CD1c-positive myeloid dendritic cell (primary cell): ENCODE data around the gene CA6.
"Not testable (repeated sequence)": the region's sequence is repeated elsewhere in the genome, so short reads cannot be mapped to it uniquely, and the experiment has no call there.

Experiments
- DNase-seq: peaks from one replicate; pipeline ENCODE4 v3.0.0-alpha.2; 2016; ENCODE audit errors: extremely low spot score

Gene CA6

GRCh38 chr1:8945568-8945967 lies at the start of gene CA6:
CA6 (plus strand) TSS chr1:8945868; CDS start chr1:8945887, 19 bp downstream.
- no peak for DNase-seq

- not testable (repeated sequence) for DNase-seq
Measured at GRCh38 chr1:8896775-8897174, 48.9 kb upstream of the CA6 start.

GRCh38 chr1:8897505-8897904 lies 48.2 kb upstream of the CA6 start:
- not testable (repeated sequence) for DNase-seq

GRCh38 chr1:8898418-8898817 lies 47.2 kb upstream of the CA6 start:
- not testable (repeated sequence) for DNase-seq

GRCh38 chr1:8899046-8899445 lies 46.6 kb upstream of the CA6 start:
- DNase-seq, result no peak

GRCh38 chr1:8900684-8901083 lies 45.0 kb upstream of the CA6 start:
- not testable (repeated sequence) for DNase-seq

GRCh38 chr1:8902765-8903164 lies 42.9 kb upstream of the CA6 start:
- no peak for DNase-seq

- no peak for DNase-seq
Measured at GRCh38 chr1:8903410-8903809, 42.3 kb upstream of the CA6 start.

- DNase-seq, result no peak
Measured at GRCh38 chr1:8903908-8904650, 41.6 kb upstream of the CA6 start.

- no peak for DNase-seq
Measured at GRCh38 chr1:8905582-8906191, 40.0 kb upstream of the CA6 start.

GRCh38 chr1:8908388-8909151 lies 37.1 kb upstream of the CA6 start:
- no peak for DNase-seq

- DNase-seq, result no peak
Measured at GRCh38 chr1:8910331-8910730, 35.3 kb upstream of the CA6 start.

- no peak for DNase-seq
Measured at GRCh38 chr1:8910914-8911313, 34.8 kb upstream of the CA6 start.

GRCh38 chr1:8911416-8912309 lies 34.0 kb upstream of the CA6 start:
- DNase-seq, result no peak

GRCh38 chr1:8913457-8913856 lies 32.2 kb upstream of the CA6 start:
- DNase-seq, result no peak

- DNase-seq, result no peak
Measured at GRCh38 chr1:8914466-8914865, 31.2 kb upstream of the CA6 start.

GRCh38 chr1:8915446-8915845 lies 30.2 kb upstream of the CA6 start:
- DNase-seq, result no peak

- DNase-seq, result not testable (repeated sequence)
Measured at GRCh38 chr1:8917536-8917935, 28.1 kb upstream of the CA6 start.

- no peak for DNase-seq
Measured at GRCh38 chr1:8922962-8923361, 22.7 kb upstream of the CA6 start.

GRCh38 chr1:8925406-8925805 lies 20.3 kb upstream of the CA6 start:
- peak; percentile 41 for DNase-seq

- no peak for DNase-seq
Measured at GRCh38 chr1:8925960-8926359, 19.7 kb upstream of the CA6 start.
